Keratinocyte (primary cell): ENCODE measurements around the gene OTOS.

Experiments
- EZH2 ChIP-seq: IDR thresholded peaks from one replicate; pipeline ENCODE4 v1.6.1; 2012; ENCODE audit warnings: inconsistent platforms, mild to moderate bottlenecking, low read length, moderate library complexity
- TF ChIP-seq, protein P1 (sequence below), 3 experiments: IDR thresholded peaks in 1 of 3; conservative IDR thresholded peaks in 1 of 3; optimal IDR thresholded peaks in 1 of 3; 2 replicates in 2 of 3; 3 replicates in 1 of 3; pipeline versions ENCODE3 to v1.5.1; 2011; ENCODE audit warnings: low read length in 3 of 3, mild to moderate bottlenecking in 3 of 3, moderate library complexity in 2 of 3, control low read depth in 1 of 3, inconsistent platforms in 1 of 3; ENCODE audit not compliant: insufficient read depth in 2 of 3; ENCODE audit errors: extremely low read depth in 1 of 3

DNA sequence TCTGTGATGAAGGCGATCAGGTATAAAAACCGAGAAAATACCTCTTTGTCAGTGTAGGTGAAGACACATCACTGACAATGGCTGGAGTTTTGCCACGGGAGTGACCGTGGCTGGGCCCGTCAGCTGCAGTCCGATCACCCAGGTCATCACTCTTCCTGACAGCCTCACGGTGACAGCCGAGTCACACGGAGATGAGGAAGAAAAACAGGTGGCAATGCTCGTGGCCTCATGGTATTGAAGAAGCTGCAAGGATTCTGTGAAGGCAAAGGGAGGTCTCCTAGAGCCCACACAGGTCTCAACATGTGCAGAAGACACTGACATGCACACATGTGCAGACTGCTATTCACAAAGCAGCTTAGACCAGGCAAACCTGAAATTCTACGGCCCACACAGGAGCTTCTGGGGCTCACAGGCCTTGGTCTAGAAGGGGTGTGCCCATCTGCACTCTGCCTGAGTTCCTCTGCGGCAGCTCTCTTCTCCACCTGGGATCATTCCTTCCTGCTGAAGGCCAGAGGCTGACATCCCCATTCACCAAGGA is 11.8 kb downstream of the OTOS start:
- TF ChIP-seq, protein P1, sequence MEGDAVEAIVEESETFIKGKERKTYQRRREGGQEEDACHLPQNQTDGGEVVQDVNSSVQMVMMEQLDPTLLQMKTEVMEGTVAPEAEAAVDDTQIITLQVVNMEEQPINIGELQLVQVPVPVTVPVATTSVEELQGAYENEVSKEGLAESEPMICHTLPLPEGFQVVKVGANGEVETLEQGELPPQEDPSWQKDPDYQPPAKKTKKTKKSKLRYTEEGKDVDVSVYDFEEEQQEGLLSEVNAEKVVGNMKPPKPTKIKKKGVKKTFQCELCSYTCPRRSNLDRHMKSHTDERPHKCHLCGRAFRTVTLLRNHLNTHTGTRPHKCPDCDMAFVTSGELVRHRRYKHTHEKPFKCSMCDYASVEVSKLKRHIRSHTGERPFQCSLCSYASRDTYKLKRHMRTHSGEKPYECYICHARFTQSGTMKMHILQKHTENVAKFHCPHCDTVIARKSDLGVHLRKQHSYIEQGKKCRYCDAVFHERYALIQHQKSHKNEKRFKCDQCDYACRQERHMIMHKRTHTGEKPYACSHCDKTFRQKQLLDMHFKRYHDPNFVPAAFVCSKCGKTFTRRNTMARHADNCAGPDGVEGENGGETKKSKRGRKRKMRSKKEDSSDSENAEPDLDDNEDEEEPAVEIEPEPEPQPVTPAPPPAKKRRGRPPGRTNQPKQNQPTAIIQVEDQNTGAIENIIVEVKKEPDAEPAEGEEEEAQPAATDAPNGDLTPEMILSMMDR (optimal IDR thresholded peaks at IDR 0.05 in 1 of 3, IDR thresholded peaks at IDR 0.05 in 1 of 3, conservative IDR thresholded peaks at IDR 0.05 in 1 of 3; ENCODE audit: extremely low read depth in 1 of 3, insufficient read depth in 2 of 3, low read length in 3 of 3) = no peak
- no peak for TF ChIP-seq EZH2
